HepG2 (cell line): Measurements from ENCODE around the gene CPLX3. TPM values are rescaled to one million over a fixed set of nuclear protein-coding genes. Genes with fewer than 3 reads are reported as not detected.

Experiments
- DZIP1 ChIP-seq: sonication (generic); formaldehyde crosslinking; IDR thresholded peaks from 2 replicates; pipeline ENCODE4 v1.5.0; 2020; ENCODE audit warnings: mild to moderate bottlenecking, missing genetic modification reagents
- FOXA3 ChIP-seq: IDR thresholded peaks from 2 replicates; pipeline ENCODE4 v1.6.1; 2016; ENCODE audit warnings: missing genetic modification reagents, missing compliant biosample characterization
- GRHL1 ChIP-seq: sonication (generic); formaldehyde crosslinking; conservative IDR thresholded peaks from 2 replicates; pipeline ENCODE4 v1.8.0; 2022; ENCODE audit warnings: missing genetic modification reagents
- MEIS2 ChIP-seq: sonication (generic); formaldehyde crosslinking; IDR thresholded peaks from 2 replicates; pipeline ENCODE4 v1.9.0; 2021; ENCODE audit warnings: mild to moderate bottlenecking, missing genetic modification reagents
- NFYC ChIP-seq: IDR thresholded peaks from 2 replicates; pipeline ENCODE4 v1.6.1; 2016; ENCODE audit warnings: missing genetic modification reagents, missing compliant biosample characterization
- PPARG ChIP-seq: conservative IDR thresholded peaks from 2 replicates; pipeline ENCODE4 v1.6.1; 2016; ENCODE audit warnings: missing biosample characterization, missing genetic modification reagents
- RXRB ChIP-seq: IDR thresholded peaks from 2 replicates; pipeline ENCODE4 v1.6.1; 2016; ENCODE audit warnings: borderline replicate concordance, missing genetic modification reagents, missing compliant biosample characterization
- SMC3 ChIP-seq: IDR thresholded peaks from 2 replicates; pipeline ENCODE4 v1.6.1; 2011; ENCODE audit warnings: low read length, improper control_type of control experiment
- SOX13 ChIP-seq, 3 experiments: fragments of 450-650 bp in 1 of 3; sonication (generic) in 1 of 3; formaldehyde crosslinking in 1 of 3; IDR thresholded peaks in 2 of 3; conservative IDR thresholded peaks in 1 of 3; 2 replicates each; pipeline versions ENCODE4 v1.5.0 to v1.6.1; 2016 to 2020; ENCODE audit warnings: antibody characterized with exemption in 1 of 3, mild to moderate bottlenecking in 1 of 3, missing compliant biosample characterization in 1 of 3, missing genetic modification reagents in 1 of 3, moderate library complexity in 1 of 3
- ZNF414 ChIP-seq: sonication (generic); formaldehyde crosslinking; IDR thresholded peaks from 2 replicates; pipeline ENCODE4 v1.5.0; 2020; ENCODE audit warnings: missing genetic modification reagents
- ZNF605 ChIP-seq: sonication (generic); formaldehyde crosslinking; IDR thresholded peaks from 2 replicates; pipeline ENCODE4 v1.8.0; 2022; ENCODE audit warnings: mild to moderate bottlenecking, missing genetic modification reagents
- ZNF614 ChIP-seq: IDR thresholded peaks from 2 replicates; pipeline ENCODE4 v1.6.1; 2018; ENCODE audit warnings: missing biosample characterization, missing genetic modification reagents, inconsistent platforms, borderline replicate concordance
- ZNF788 ChIP-seq: sonication (generic); formaldehyde crosslinking; IDR thresholded peaks from 2 replicates; pipeline ENCODE4 v1.5.0; 2020; ENCODE audit warnings: mild to moderate bottlenecking, missing genetic modification reagents, borderline replicate concordance
- ZSCAN21 ChIP-seq: sonication (generic); formaldehyde crosslinking; IDR thresholded peaks from 2 replicates; pipeline ENCODE4 v1.8.0; 2022; ENCODE audit warnings: mild to moderate bottlenecking, missing genetic modification reagents, moderate library complexity, borderline replicate concordance
- polyA plus RNA-seq, 8 experiments: library from polyadenylated mRNA; depleted of rRNA in 3 of 8; stranded (reverse) in 7 of 8; unstranded in 1 of 8; fragments of >200 nt; fragmentation: Illumina TruSeq in 4 of 8; extraction: Trizol in 4 of 8; gene quantifications; 2 replicates each; pipeline versions ENCODE4 v1.2.1 to v1.2.3, GENCODE V29; 2011 to 2016; ENCODE audit warnings: low read depth in 4 of 8, missing spikeins in 1 of 8, mixed read lengths in 1 of 8; ENCODE audit not compliant: insufficient read depth in 1 of 8
- total RNA-seq, 5 experiments: library from RNA; depleted of rRNA; stranded (reverse); fragments of >200 nt; fragmentation: Illumina TruSeq; extraction: Trizol; gene quantifications; 2 replicates each; pipeline ENCODE4 v1.2.3, GENCODE V29; 2016; ENCODE audit warnings: low read depth in 1 of 5
- TF ChIP-seq, protein P1 (sequence below), 2 experiments: sonication (generic) in 1 of 2; formaldehyde crosslinking in 1 of 2; IDR thresholded peaks; 2 replicates each; pipeline versions ENCODE4 v1.4.0 to v1.6.1; 2018 to 2020; ENCODE audit warnings: missing genetic modification reagents in 2 of 2, borderline replicate concordance in 1 of 2, low read depth in 1 of 2, mild to moderate bottlenecking in 1 of 2, missing biosample characterization in 1 of 2
- TF ChIP-seq, protein P2 (sequence below): IDR thresholded peaks from 2 replicates; pipeline ENCODE4 v1.6.1; 2018; ENCODE audit warnings: missing genetic modification reagents, mild to moderate bottlenecking, missing compliant biosample characterization
- TF ChIP-seq, protein P3 (sequence below): sonication (generic); formaldehyde crosslinking; IDR thresholded peaks from 2 replicates; pipeline ENCODE4 v1.5.1; 2020; ENCODE audit warnings: mild to moderate bottlenecking, moderate library complexity, missing genetic modification reagents

CPLX3 gene
- total and polyA plus RNA-seq, 2 of the 13 experiments (the other 11 are each of a cell fraction or from before 2014, with no cell fraction given) = not detected

GRCh38 chr15:74799856-74800558, 26.4 kb upstream of the CPLX3 start (continued):
- no peak for TF ChIP-seq GRHL1
- peak; percentile 56; the same call in 1 of the 2 replicates for TF ChIP-seq SMC3
- TF ChIP-seq, protein P1, sequence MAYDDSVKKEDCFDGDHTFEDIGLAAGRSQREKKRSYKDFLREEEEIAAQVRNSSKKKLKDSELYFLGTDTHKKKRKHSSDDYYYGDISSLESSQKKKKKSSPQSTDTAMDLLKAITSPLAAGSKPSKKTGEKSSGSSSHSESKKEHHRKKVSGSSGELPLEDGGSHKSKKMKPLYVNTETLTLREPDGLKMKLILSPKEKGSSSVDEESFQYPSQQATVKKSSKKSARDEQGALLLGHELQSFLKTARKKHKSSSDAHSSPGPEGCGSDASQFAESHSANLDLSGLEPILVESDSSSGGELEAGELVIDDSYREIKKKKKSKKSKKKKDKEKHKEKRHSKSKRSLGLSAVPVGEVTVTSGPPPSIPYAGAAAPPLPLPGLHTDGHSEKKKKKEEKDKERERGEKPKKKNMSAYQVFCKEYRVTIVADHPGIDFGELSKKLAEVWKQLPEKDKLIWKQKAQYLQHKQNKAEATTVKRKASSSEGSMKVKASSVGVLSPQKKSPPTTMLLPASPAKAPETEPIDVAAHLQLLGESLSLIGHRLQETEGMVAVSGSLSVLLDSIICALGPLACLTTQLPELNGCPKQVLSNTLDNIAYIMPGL (CRISPR knock-in tag; IDR thresholded peaks at IDR 0.05; ENCODE audit: borderline replicate concordance in 1 of 2, low read depth in 1 of 2) = peak; percentile 49 to 78; a peak in 2 of 4 replicates
- TF ChIP-seq, protein P2, sequence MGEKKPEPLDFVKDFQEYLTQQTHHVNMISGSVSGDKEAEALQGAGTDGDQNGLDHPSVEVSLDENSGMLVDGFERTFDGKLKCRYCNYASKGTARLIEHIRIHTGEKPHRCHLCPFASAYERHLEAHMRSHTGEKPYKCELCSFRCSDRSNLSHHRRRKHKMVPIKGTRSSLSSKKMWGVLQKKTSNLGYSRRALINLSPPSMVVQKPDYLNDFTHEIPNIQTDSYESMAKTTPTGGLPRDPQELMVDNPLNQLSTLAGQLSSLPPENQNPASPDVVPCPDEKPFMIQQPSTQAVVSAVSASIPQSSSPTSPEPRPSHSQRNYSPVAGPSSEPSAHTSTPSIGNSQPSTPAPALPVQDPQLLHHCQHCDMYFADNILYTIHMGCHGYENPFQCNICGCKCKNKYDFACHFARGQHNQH (CRISPR knock-in tag) = peak; percentile 65; the same call in 1 of the 2 replicates
- TF ChIP-seq, protein P3, sequence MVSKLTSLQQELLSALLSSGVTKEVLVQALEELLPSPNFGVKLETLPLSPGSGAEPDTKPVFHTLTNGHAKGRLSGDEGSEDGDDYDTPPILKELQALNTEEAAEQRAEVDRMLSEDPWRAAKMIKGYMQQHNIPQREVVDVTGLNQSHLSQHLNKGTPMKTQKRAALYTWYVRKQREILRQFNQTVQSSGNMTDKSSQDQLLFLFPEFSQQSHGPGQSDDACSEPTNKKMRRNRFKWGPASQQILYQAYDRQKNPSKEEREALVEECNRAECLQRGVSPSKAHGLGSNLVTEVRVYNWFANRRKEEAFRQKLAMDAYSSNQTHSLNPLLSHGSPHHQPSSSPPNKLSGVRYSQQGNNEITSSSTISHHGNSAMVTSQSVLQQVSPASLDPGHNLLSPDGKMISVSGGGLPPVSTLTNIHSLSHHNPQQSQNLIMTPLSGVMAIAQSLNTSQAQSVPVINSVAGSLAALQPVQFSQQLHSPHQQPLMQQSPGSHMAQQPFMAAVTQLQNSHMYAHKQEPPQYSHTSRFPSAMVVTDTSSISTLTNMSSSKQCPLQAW = peak; percentile 70
- TF ChIP-seq ZNF605 (CRISPR knock-in tag) = 0 out of 2 replicates have a peak, but pooled peaks have one; percentile 33
- TF ChIP-seq PPARG (CRISPR knock-in tag) = 0 out of 2 replicates have a peak, but pooled peaks have one; percentile 33
- peak; percentile 30; the same call in 1 of the 2 replicates for TF ChIP-seq MEIS2
- no peak for TF ChIP-seq NFYC (CRISPR knock-in tag)
- peak; percentile 26; the same call in 1 of the 2 replicates for TF ChIP-seq RXRB
- TF ChIP-seq ZNF788 = peak; percentile 32; the same call in 1 of the 2 replicates
- 0 out of 2 replicates have a peak, but pooled peaks have one; percentile 25 for TF ChIP-seq ZNF414 (CRISPR knock-in tag)
- TF ChIP-seq ZNF614 (CRISPR knock-in tag) = no peak
- peak; percentile 58; the same call in 1 of the 2 replicates for TF ChIP-seq ZSCAN21
- no peak for TF ChIP-seq FOXA3 (CRISPR knock-in tag)
- TF ChIP-seq DZIP1 = 0 out of 2 replicates have a peak, but pooled peaks have one; percentile 9
- no peak for TF ChIP-seq SOX13 (IDR thresholded peaks at IDR 0.05)
- peak in 1 of 2 experiments; percentile 32; a peak in 1 of 4 replicates for TF ChIP-seq SOX13 (CRISPR knock-in tag; conservative IDR thresholded peaks at IDR 0.05 in 1 of 2, IDR thresholded peaks at IDR 0.05 in 1 of 2)
